ENCODE data around the gene ARHGAP24.
A peak's percentile ranks its signal among the peaks of the same experiment; 100 is the strongest.

ARHGAP24 gene

GRCh38 chr4:85482010-85482738, 7.2 kb downstream of the ARHGAP24 start:
- DNase-seq (ENCODE audit: low read depth), result no peak

GRCh38 chr4:85486425-85487086, 11.6 kb downstream of the ARHGAP24 start:
- peak; percentile 20 for DNase-seq (ENCODE audit: low read depth)

GRCh38 chr4:85488416-85488815, 13.5 kb downstream of the ARHGAP24 start:
- DNase-seq (ENCODE audit: low read depth), result no peak

- peak; percentile 84 for DNase-seq (ENCODE audit: low read depth)
These were observed 14.5 kb downstream of the ARHGAP24 start for GRCh38 chr4:85489273-85489981.

- DNase-seq (ENCODE audit: low read depth), result no peak
These were observed 16.6 kb downstream of the ARHGAP24 start for GRCh38 chr4:85491527-85491926.

GRCh38 chr4:85492336-85492735, 17.4 kb downstream of the ARHGAP24 start:
- DNase-seq (ENCODE audit: low read depth), result no peak

- DNase-seq (ENCODE audit: low read depth), result peak; percentile 55
These were observed 20.7 kb downstream of the ARHGAP24 start for GRCh38 chr4:85495621-85496020.

- peak; percentile 75 for DNase-seq (ENCODE audit: low read depth)
These were observed 21.3 kb downstream of the ARHGAP24 start for GRCh38 chr4:85496126-85496849.

- DNase-seq (ENCODE audit: low read depth), result peak; percentile 89
These were observed 22.0 kb downstream of the ARHGAP24 start for GRCh38 chr4:85496933-85497332.

GRCh38 chr4:85498068-85498733, 23.3 kb downstream of the ARHGAP24 start:
- DNase-seq (ENCODE audit: low read depth), result peak; percentile 90

- no peak for DNase-seq (ENCODE audit: low read depth)
These were observed 24.6 kb downstream of the ARHGAP24 start for GRCh38 chr4:85499573-85499972.

GRCh38 chr4:85500110-85500867, 25.3 kb downstream of the ARHGAP24 start:
- peak; percentile 38 for DNase-seq (ENCODE audit: low read depth)

- peak; percentile 73 for DNase-seq (ENCODE audit: low read depth)
These were observed 26.2 kb downstream of the ARHGAP24 start for GRCh38 chr4:85501145-85501544.

- no peak for DNase-seq (ENCODE audit: low read depth)
These were observed 33.7 kb downstream of the ARHGAP24 start for GRCh38 chr4:85508654-85509053.

- DNase-seq (ENCODE audit: low read depth), result no peak
These were observed 35.1 kb downstream of the ARHGAP24 start for GRCh38 chr4:85509882-85510631.

- no peak for DNase-seq (ENCODE audit: low read depth)
These were observed 35.7 kb downstream of the ARHGAP24 start for GRCh38 chr4:85510632-85510984.

GRCh38 chr4:85512446-85513205, 37.7 kb downstream of the ARHGAP24 start:
- DNase-seq (ENCODE audit: low read depth), result peak; percentile 14

GRCh38 chr4:85514117-85514516, 39.2 kb downstream of the ARHGAP24 start:
- no peak for DNase-seq (ENCODE audit: low read depth)

GRCh38 chr4:85514783-85515182, 39.8 kb downstream of the ARHGAP24 start:
- no peak for DNase-seq (ENCODE audit: low read depth)

- no peak for DNase-seq (ENCODE audit: low read depth)
These were observed 40.8 kb downstream of the ARHGAP24 start for GRCh38 chr4:85515701-85516100.

Measured in EH (cell line).